NOMO-1 treated with DMSO at 0.1 percent for 48 hours (cell line): ENCODE results near the gene ACVRL1.
"Not testable (repeated sequence)": the region's sequence is repeated elsewhere in the genome, so short reads cannot be mapped to it uniquely, and the experiment has no call there.

Source experiments
- DNase-seq: peaks from one replicate; lab custom pipeline; 2025; ENCODE audit not compliant: unreplicated experiment; lab: John Stamatoyannopoulos, UW

ACVRL1 gene

GRCh38 chr12:51874000-51874399 lies 33.3 kb upstream of the ACVRL1 start:
- DNase-seq: no peak

- DNase-seq: no peak
These were observed 32.8 kb upstream of the ACVRL1 start for GRCh38 chr12:51874486-51874885.

GRCh38 chr12:51879102-51879501 lies 28.2 kb upstream of the ACVRL1 start:
- DNase-seq: no peak

DNA sequence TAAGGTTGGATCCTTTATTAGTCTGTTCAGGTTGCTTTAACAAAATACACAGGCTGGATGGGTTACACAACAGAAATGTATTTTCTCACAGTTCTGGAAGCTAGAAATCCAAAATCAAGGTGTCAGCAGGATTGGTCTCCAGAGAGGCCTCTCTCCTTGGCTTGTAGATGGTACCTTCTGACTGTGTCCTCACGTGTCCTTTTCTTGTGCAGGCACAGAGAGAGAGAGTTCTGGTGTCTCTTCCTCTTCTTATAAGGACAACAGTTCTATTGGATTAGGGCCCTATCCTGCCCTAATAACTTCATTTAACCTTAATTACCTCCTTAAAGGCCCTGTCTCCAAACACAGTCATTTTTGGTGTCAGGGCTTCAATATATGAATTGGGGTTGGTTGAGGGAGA lies 24.0 kb upstream of the ACVRL1 start:
- no peak for DNase-seq

DNA sequence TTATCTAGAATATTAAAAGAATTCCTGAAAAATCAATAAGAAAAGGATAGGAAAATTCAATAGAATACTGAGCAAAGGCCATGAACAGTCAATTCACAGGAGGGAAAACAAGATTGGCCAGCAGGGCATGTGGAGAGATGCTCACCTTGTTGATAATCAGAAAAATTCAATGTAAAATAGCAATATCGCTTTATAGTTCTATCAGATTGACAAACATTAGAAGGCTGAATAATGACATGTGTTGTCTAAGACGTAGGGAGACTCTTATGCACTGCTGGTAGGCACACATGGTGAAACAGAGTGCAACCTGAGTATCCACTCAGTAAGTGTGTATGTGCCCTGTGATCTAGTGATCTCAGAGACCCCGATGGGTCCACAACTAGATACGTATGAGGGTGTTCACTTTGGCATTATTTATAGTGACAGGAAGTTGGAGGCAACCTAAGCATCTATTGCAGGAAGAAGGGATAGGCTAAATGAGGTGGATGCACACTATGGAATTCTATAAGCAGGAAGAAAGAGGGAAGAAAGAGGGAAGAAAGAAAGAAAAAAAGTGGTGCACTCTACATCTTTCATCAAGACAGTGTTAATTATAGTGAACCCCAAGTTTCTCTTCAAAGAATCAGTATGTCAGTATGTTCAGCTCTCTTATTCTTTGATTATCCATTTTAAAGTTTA lies 23.2 kb upstream of the ACVRL1 start:
- no peak for DNase-seq

DNA sequence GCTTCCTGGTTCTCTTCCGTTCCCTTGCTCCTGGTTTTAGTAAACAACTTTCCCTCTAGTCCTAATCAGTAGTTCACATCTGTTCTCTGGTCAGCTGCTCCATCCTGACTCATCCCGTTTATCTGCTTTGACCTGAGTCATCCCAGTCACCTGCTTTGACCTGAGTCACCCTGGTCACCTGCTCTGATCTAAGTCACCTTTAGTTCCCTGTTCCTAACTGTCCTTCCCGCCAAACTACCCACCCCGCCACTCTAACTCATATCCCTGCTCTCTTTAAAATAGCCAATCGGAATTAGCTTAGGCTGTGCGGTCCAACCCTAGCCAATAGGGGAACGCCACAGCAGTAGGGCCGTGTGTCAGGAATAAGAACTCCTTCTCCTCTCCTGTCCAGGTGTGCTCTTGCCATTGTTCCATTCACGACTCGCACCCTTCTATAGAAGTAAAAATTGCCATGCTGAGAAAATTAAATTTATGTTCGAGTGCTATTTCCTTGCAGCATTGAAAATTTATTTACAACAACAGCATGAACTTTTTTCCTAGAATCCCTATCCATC lies 22.6 kb upstream of the ACVRL1 start:
- no peak for DNase-seq

DNA sequence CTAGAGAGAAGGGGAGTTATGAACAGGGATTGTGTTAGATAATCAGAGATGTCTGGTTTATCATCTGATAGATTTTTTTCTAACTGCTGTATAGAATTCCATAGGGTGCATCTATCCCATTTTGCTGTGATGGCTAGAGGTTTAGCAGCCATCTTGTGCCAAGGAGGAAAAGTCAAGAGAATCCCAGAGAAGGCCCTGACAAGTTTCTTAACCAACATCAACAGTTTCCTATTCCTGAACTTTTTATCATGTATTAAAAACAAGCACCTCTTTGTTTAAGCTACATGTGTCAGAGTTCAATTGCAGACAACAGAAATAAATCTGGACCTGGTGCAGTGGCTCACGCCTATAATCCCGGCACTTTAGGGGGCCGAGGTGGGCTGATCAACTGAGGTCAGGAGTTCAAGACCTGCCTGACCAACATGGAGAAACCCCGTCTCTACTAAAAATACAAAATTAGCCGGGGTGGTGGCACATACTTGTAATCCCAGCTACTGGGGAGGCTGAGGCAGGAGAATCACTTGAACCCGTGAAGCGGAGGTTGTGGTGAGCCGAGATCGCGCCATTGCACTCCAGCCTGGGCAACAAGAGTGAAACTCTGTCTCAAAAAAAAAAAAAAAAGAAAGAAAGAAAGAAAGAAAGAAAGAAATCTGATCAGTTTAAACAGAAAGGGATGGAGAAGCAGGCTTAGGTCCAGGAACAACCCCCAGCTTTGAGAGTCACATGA lies 21.8 kb upstream of the ACVRL1 start:
- DNase-seq: not testable (repeated sequence)

- peak; percentile 94 for DNase-seq
These were observed 21.1 kb upstream of the ACVRL1 start for GRCh38 chr12:51886021-51886710.

DNA sequence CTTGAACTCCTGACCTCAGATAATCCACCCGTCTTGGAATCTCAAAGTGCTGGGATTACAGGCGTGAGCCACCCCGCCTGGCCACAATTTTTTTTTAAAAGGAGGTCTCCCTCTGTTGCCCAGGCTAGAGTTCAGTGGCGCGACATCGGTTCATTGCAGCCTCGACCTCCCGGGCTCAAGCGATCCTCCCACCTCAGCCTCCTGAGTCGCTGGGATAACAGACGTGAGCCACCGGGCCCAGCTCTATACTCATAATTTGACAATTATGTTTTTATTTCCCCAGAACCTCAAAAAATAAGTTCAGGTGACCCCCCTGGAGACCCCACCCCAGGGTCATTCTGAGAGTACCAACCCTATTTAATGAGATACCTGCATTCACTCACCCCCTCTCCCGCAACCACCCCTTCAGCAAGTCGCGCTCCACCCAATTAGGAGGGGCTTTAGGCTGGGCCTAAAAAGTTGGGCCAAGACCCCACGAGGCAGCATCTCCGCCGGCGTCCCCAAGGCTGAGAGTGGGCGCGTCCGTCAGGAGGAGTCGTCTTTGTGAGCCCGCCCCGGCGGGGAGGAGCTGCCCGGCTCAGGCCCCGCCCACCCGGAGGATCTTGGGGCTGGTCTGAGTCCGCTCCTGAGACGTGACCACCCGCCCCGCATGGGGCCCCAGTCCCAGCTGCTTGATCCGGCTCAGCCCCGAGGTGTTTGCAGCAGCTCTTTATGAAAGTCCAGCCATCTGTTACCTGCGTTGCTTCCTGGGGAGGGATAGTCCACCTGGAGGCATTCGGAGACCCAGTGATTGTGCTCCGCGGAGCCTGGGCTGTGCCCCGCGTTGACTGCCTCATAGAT lies 19.6 kb upstream of the ACVRL1 start, which contains the start of gene ANKRD33:
ANKRD33 (plus strand) TSS at position 628 of the 840 bp plus-strand sequence; CDS start at position 712, 84 bp downstream.
- no peak for DNase-seq

DNA sequence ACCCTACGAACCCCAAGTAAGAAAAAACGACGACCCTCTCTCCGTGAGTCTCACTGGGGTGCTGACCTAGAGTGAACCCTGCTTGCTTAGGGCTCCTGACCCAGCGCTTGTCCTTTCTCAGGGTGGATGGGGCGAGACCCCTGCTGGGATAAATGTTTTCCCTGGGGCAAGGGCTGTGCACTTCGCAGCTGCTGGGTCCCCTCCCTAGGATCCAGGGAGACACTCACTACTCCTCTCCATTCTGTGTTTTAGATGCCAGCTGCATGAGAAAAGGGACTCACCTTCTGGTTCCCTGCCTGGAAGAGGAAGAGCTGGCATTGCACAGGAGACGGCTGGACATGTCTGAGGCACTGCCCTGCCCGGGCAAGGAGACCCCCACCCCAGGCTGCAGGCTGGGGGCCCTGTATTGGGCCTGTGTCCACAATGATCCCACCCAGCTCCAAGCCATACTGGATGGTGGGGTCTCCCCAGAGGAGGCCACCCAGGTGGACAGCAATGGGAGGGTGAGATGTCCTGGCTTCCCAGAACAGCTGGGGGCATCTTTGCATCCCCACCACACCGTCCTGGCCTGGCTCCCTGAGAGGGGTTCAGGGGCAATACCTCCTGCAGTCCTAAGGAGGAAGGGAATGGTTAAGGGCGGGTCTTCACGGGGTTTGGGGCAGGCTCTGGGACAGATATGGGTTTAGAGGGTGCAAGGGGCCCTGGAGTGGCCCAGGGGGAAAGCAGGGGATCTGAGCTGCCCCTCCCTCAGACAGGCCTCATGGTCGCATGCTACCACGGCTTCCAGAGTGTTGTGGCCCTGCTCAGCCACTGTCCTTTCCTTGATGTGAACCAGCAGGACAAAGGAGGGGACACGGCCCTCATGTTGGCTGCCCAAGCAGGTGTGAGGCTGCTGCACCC lies 18.7 kb upstream of the ACVRL1 start:
- DNase-seq: no peak

DNA sequence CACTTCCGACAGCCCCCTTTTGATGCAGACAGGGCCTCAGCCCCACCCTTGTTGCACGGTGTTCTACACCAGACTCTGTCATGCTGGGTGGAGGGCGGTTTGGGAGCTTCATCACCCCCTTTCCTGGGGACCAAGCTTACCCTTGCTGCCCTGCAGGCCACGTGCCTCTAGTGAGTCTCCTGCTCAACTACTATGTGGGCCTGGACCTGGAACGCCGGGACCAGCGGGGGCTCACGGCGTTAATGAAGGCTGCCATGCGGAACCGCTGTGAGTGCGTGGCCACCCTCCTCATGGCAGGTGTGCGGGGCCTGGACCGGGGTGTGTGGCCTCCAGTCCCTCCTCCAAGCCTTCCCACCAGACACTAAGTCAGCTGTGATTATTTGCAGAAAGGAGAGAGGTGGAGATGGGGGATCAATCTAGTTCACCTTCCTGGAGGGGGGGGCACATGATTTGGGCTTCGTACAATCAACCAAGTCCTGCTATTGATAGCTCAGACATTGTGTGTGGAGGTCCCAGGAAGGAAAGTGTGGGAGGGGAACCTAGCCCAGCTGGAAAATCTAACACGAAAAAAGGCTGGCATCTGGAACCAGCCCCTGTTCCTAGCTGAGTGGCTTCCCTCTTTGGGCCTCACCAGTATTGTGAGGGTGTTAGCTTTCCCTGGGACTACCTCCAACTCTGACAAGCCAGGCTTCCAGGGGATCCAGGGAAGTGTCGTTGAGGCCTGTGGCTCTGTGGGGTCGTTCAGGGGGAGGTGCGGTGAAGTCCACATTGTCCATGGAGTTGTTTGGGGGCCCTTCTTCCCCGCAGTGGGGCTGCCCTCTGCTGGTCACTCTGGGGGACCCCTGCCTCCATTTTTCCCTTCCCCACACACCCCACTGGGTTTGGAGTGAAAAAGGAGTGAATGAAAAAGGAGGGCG lies 17.8 kb upstream of the ACVRL1 start:
- no peak for DNase-seq

GRCh38 chr12:51890133-51890464 lies 17.2 kb upstream of the ACVRL1 start:
- DNase-seq: no peak

DNA sequence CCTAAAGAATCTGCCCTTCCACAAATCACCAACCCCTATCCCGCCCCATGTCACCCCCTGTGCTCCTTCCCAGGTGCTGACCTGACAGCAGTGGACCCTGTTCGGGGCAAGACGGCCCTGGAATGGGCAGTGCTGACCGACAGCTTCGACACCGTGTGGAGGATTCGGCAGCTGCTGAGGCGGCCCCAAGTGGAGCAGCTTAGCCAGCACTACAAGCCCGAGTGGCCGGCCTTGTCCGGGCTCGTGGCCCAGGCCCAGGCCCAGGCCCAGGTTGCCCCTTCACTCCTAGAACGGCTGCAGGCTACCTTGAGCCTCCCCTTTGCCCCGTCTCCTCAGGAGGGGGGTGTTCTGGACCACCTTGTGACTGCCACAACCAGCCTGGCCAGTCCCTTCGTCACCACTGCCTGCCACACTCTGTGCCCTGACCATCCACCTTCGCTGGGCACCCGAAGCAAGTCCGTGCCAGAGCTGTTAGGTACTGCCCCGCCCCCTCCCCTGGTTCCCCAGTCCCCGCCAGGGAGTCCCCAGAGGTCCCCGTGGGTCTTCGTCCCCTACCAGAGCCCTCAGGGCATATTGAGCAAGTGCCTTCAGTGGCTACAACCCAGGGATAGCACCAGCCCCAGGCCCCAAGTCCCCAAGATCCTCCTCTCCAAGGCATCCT lies 16.7 kb upstream of the ACVRL1 start:
- DNase-seq: no peak

DNA sequence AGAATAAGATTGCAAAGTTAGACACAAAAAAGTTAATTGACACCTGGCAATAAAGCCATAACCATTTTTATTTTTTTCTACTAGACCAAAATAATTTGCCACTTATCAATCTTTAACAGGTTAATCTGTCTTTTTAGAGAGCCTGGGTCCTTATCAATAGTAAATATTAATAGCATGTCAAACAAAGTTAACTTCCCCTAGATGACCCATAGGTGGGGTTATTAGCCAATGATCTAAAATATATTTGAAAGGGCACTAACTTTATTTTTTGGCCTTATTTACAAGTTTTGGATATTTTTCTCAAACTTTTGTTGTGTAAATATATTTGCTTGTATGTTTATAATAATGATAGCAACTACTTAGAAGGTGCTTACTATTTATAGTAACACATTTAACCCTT lies 15.5 kb upstream of the ACVRL1 start:
- DNase-seq: no peak

DNA sequence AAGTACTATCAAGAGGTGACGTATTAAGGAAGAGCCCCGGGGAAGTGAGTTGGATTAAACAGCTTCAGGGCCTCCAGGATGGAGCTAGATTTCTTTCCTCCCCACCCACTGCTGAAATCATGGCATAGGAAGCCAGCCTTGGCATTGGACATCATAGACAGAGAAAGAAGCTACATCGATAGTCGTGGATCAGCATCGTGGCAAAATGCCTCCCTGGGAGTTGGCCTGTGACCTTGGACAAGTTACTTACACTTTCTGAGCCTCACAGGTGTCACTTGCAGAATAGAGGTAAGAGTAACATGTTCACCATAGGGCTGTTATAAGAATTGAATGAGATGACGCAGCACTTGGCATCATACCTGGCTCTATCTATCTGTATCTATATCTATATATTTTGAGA lies 13.5 kb upstream of the ACVRL1 start:
- no peak for DNase-seq

DNA sequence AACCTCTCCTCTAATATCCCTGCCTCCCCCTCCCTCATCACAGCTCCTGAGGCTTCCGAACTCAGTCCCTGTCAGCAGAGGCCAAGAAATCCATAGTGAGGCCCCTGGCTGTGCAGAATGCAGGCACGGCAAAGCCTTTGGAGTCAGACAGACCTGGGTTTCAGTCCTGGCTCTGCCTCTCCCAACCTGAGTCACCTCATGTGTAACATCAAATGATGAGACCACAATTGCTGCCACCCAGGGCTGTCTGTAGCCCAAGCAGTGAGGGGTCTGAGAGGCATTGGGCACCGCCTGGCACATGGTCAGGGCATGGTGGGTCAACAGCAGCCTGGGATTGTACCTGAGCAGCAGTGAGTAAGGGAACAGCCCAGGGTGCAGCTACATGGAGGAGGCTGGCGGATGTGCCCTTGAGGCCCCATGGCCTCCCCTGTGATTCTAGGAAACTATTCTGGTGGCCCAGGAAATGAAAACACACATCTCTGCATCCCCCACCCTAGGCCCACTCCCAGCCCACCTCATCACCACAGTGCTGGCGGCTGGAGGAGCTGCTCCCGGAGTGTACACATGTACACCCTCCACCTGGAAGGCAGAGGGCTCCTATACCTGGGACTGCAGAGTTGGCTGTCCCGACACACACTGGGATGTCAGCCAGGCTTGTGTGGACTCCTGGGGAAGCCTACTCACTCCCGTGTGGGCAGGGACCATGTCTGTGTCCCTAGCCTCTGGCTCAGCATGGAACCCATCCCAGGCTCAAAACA lies 11.7 kb upstream of the ACVRL1 start:
- DNase-seq: no peak

GRCh38 chr12:51896236-51896635 lies 11.1 kb upstream of the ACVRL1 start:
- DNase-seq: no peak

DNA sequence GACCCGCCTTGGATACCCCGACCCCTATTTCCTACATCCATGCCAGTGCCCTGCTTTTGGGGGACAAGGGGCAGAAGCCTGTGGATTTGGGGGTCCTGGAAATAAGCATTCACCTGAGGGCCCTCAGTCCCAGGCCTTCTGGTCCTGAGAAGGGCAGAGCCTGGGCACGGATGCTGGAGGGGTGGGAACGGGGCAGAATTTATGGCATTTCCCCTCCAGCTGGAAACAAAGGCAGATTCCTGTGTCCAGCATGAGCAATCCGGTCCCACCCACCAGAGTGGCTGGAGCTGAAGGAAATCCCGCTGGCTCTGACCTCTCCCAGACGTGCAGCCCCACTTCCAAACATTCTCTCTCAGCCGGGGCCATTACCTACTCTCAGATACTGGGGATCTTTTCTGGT lies 10.1 kb upstream of the ACVRL1 start:
- no peak for DNase-seq
